Limb (tissue), 2 donors: ENCODE data around the gene RNF4.
A peak's percentile ranks its signal among the peaks of the same experiment; 100 is the strongest.

ENCODE experiments used
- DNase-seq, 2 donors: peaks; one replicate each; pipeline ENCODE4 v3.0.0-alpha.2; 2016; ENCODE audit errors: extremely low spot score in 2 of 2

RNF4 gene

GRCh38 chr4:2437475-2438215 lies 31.3 kb upstream of the RNF4 start:
- DNase-seq: peak in 1 of 2 donors; percentile 21

GRCh38 chr4:2438822-2439718 lies 29.8 kb upstream of the RNF4 start:
- DNase-seq: no peak

GRCh38 chr4:2441393-2442174 lies 27.3 kb upstream of the RNF4 start:
- DNase-seq: peak in 1 of 2 donors; percentile 41

- DNase-seq: no peak
Measured at GRCh38 chr4:2442175-2442993, 26.5 kb upstream of the RNF4 start.

GRCh38 chr4:2443061-2443730 lies 25.7 kb upstream of the RNF4 start:
- peak in 1 of 2 donors; percentile 21 for DNase-seq

GRCh38 chr4:2443956-2444740 lies 24.8 kb upstream of the RNF4 start:
- DNase-seq: no peak

- DNase-seq: no peak
Measured at GRCh38 chr4:2445130-2445529, 23.8 kb upstream of the RNF4 start.

- no peak for DNase-seq
Measured at GRCh38 chr4:2445571-2445970, 23.3 kb upstream of the RNF4 start.

GRCh38 chr4:2446656-2447564 lies 22.0 kb upstream of the RNF4 start:
- DNase-seq: no peak

GRCh38 chr4:2448589-2448988 lies 20.3 kb upstream of the RNF4 start:
- DNase-seq: no peak

- DNase-seq: no peak
Measured at GRCh38 chr4:2449051-2449450, 19.9 kb upstream of the RNF4 start.

- no peak for DNase-seq
Measured at GRCh38 chr4:2449511-2450392, 19.2 kb upstream of the RNF4 start.

- no peak for DNase-seq
Measured at GRCh38 chr4:2450394-2451035, 18.4 kb upstream of the RNF4 start.

GRCh38 chr4:2451036-2451520 lies 17.8 kb upstream of the RNF4 start:
- peak in 1 of 2 donors; percentile 18 for DNase-seq

- DNase-seq: no peak
Measured at GRCh38 chr4:2451821-2452785, 16.8 kb upstream of the RNF4 start.
